ENCODE data around the gene SYNE1.

- TF ChIP-seq POLR2AphosphoS5 (IDR thresholded peaks at IDR 0.05) (no peak), TAF1 (IDR thresholded peaks at IDR 0.05; ENCODE audit: low read depth) (no peak), EP300 (conservative IDR thresholded peaks at IDR 0.05; ENCODE audit: poor library complexity, severe bottlenecking) (no peak), CTCF (IDR thresholded peaks at IDR 0.05; ENCODE audit: poor library complexity, severe bottlenecking) (no peak)
Measured at GRCh38 chr6:152531659-152532058, 105.5 kb downstream of the SYNE1 start.
